PC-3 (cell line): ENCODE results near the gene GATA2. TPM values are rescaled to one million over a fixed set of nuclear protein-coding genes. Genes with fewer than 3 reads are reported as not detected.

Source experiments
- ATAC-seq: fragments of 200-7000 bp; cut with Tn5 transposase; 2 replicates; pipeline ENCODE4 v1.9.1; 2020; ENCODE audit warnings: mild to moderate bottlenecking, moderate library complexity
- BruUV-seq: library from RNA; stranded (reverse); fragments of 400-500 nt; replicated peaks from 2 replicates; lab custom pipeline; 2021; lab: Mats Ljungman, UMichigan
- CTCF ChIA-PET: fragments of 300-600 bp; sonication (Branson Sonifier 250); formaldehyde crosslinking; loops from one replicate; lab custom pipeline; 2022; ENCODE audit warnings: antibody characterized with exemption; lab: Charles Lee
- POLR2A ChIA-PET: fragments of 300-600 bp; sonication (Branson Sonifier 250); formaldehyde crosslinking; loops from one replicate; lab custom pipeline; 2022; ENCODE audit warnings: antibody characterized with exemption; ENCODE audit not compliant: unreplicated experiment; lab: Charles Lee
- DNase-seq: peaks from one replicate; pipeline ENCODE4 v3.0.0-alpha.2; 2015
- H2AFZ ChIP-seq: fragments of 300-600 bp; sonication (generic); 2 replicates; pipeline ENCODE4 v1.6.0; 2016; ENCODE audit warnings: antibody characterized with exemption, low read length
- H3F3A ChIP-seq: fragments of 300-600 bp; sonication (generic); one replicate; pipeline ENCODE4 v1.6.0; 2017; ENCODE audit warnings: antibody characterized with exemption, low read length, control low read depth, mild to moderate bottlenecking; ENCODE audit not compliant: unreplicated experiment
- H3K27ac ChIP-seq: fragments of 300-600 bp; sonication (generic); 2 replicates; pipeline ENCODE4 v1.5.1; 2016; ENCODE audit warnings: mild to moderate bottlenecking, low read length
- H3K27me3 ChIP-seq: fragments of 300-600 bp; sonication (generic); 2 replicates; pipeline ENCODE4 v1.6.1; 2016; ENCODE audit warnings: low read length, mixed read lengths
- H3K36me3 ChIP-seq: fragments of 300-600 bp; sonication (generic); 2 replicates; pipeline ENCODE4 v1.6.1; 2016; ENCODE audit warnings: low read depth, mixed run types, low read length, mixed read lengths
- H3K4me1 ChIP-seq: fragments of 300-600 bp; sonication (generic); 2 replicates; pipeline ENCODE4 v1.5.1; 2016; ENCODE audit warnings: low read length; ENCODE audit not compliant: insufficient read depth
- H3K4me2 ChIP-seq: fragments of 300-600 bp; sonication (generic); 2 replicates; pipeline ENCODE4 v1.6.0; 2016; ENCODE audit warnings: low read length
- H3K4me3 ChIP-seq: fragments of 300-600 bp; sonication (generic); 2 replicates; pipeline ENCODE4 v1.5.1; 2016; ENCODE audit warnings: mild to moderate bottlenecking, low read length, mixed read lengths
- H3K79me2 ChIP-seq: fragments of 300-600 bp; sonication (generic); 2 replicates; pipeline ENCODE4 v1.6.1; 2017; ENCODE audit warnings: low read length, mixed read lengths
- H3K9ac ChIP-seq: fragments of 300-600 bp; sonication (generic); 2 replicates; pipeline ENCODE4 v1.6.0; 2016; ENCODE audit warnings: mild to moderate bottlenecking, low read length
- H3K9me2 ChIP-seq: fragments of 300-600 bp; sonication (generic); replicated peaks from 2 replicates; pipeline ENCODE4 v1.6.1; 2016; ENCODE audit warnings: mixed run types, low read length, mixed read lengths
- H3K9me3 ChIP-seq: fragments of 300-600 bp; sonication (generic); 2 replicates; pipeline ENCODE4 v1.6.1; 2016; ENCODE audit warnings: low read length, mixed read lengths
- H4K20me1 ChIP-seq: fragments of 300-600 bp; sonication (generic); 2 replicates; pipeline ENCODE4 v1.6.1; 2016; ENCODE audit warnings: low read length, mixed read lengths
- EZH2 ChIP-seq: fragments of 300-600 bp; sonication (generic); IDR thresholded peaks from one replicate; pipeline ENCODE4 v1.6.1; 2017; ENCODE audit warnings: antibody characterized with exemption, mild to moderate bottlenecking, low read length; ENCODE audit not compliant: unreplicated experiment
- EZH2phosphoT487 ChIP-seq: fragments of 300-600 bp; sonication (generic); IDR thresholded peaks from 2 replicates; pipeline ENCODE4 v1.6.1; 2018; ENCODE audit warnings: mild to moderate bottlenecking, antibody characterized with exemption, low read length, borderline replicate concordance
- intact Hi-C: fragments of 100-400 bp; cut with micrococcal nuclease; formaldehyde crosslinking; loops from 2 replicates; pipeline ENCODE4 v1.9.0; 2023
- total RNA-seq: library from RNA; depleted of rRNA; stranded (reverse); fragments of >200 nt; gene quantifications from 2 replicates; pipeline ENCODE4 v1.2.3, GENCODE V29; 2014
- TF ChIP-seq, protein P1 (sequence below): fragments of 300-600 bp; sonication (generic); conservative IDR thresholded peaks from 2 replicates; pipeline ENCODE4 v1.5.1; 2017; ENCODE audit warnings: antibody characterized with exemption, low read depth, mild to moderate bottlenecking, low read length

Gene GATA2
- total RNA-seq, 1 experiment from 2014 or later, result 32.4 TPM

- no peaks in the 10 kb centered on the region for H3K36me3 ChIP-seq
- H3K27ac ChIP-seq, result no peak overlapping the region
- no peak overlapping the region for H2AFZ ChIP-seq
- H4K20me1 ChIP-seq, result no peaks in the 10 kb centered on the region
- no peaks in the 10 kb centered on the region for H3K9me3 ChIP-seq
- ChIA-PET POLR2A (no interaction called here), CTCF (no interaction called here)
- no peaks in the 10 kb centered on the region for H3K4me1 ChIP-seq
- no peaks in the 10 kb centered on the region for H3K27me3 ChIP-seq
- H3K9me2 ChIP-seq, result no peaks in the 10 kb centered on the region
- no peak overlapping the region for H3K4me2 ChIP-seq
- H3K79me2 ChIP-seq, result no peaks in the 10 kb centered on the region
- intact Hi-C loops, result no loop called here
- no peaks in the 10 kb centered on the region for H3F3A ChIP-seq
- no peak for DNase-seq
- ATAC-seq, result no peak
- no TSS peak for BruUV-seq
- no peak overlapping the region for H3K4me3 ChIP-seq
- H3K9ac ChIP-seq, result no peak overlapping the region
- no peak for TF ChIP-seq EZH2
- TF ChIP-seq, protein P1, sequence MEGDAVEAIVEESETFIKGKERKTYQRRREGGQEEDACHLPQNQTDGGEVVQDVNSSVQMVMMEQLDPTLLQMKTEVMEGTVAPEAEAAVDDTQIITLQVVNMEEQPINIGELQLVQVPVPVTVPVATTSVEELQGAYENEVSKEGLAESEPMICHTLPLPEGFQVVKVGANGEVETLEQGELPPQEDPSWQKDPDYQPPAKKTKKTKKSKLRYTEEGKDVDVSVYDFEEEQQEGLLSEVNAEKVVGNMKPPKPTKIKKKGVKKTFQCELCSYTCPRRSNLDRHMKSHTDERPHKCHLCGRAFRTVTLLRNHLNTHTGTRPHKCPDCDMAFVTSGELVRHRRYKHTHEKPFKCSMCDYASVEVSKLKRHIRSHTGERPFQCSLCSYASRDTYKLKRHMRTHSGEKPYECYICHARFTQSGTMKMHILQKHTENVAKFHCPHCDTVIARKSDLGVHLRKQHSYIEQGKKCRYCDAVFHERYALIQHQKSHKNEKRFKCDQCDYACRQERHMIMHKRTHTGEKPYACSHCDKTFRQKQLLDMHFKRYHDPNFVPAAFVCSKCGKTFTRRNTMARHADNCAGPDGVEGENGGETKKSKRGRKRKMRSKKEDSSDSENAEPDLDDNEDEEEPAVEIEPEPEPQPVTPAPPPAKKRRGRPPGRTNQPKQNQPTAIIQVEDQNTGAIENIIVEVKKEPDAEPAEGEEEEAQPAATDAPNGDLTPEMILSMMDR, result no peak
- TF ChIP-seq EZH2phosphoT487, result no peak
Observed at GRCh38 chr3:128453501-128454309, 39.3 kb downstream of the GATA2 start.

DNA sequence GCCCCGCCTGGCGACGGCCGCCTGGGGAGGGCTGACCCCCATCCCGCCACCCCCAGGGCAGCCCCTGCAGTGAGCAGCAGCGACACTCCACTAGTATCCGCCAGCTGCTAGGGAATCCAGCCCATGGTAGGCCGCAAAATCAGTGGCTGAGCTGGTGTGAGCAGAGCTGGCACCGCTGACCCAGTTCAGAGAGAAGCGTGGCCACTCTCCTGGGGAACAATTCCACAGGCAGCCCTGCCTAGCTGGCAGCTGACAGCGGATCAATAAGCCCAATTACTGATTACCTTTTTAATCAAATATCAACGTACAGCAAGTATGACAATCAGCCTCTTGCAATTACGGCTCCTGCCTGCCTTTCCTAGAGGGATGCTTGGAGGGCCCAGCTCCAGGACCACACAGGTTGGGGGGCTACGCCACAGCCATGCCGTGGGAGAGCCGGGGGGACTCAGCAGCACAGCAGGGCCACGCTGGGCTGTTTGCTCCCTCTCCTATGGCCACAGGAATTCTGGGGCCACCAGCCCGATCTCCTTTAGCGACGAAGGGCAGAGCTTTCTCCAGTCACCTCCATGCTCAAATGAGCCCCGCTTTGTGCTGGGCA lies 40.2 kb downstream of the GATA2 start:
- no TSS peak for BruUV-seq
- Histone ChIP-seq H3K36me3 (no peaks in the 10 kb centered on the region), H3K9me3 (no peaks in the 10 kb centered on the region), H3K4me2 (no peak overlapping the region), H3K79me2 (no peaks in the 10 kb centered on the region), H3F3A (no peaks in the 10 kb centered on the region), H3K9me2 (no peaks in the 10 kb centered on the region), H3K27me3 (no peaks in the 10 kb centered on the region), H3K4me1 (no peaks in the 10 kb centered on the region), H3K9ac (no peak overlapping the region), H3K27ac (no peak overlapping the region), H3K4me3 (no peak overlapping the region), H4K20me1 (no peaks in the 10 kb centered on the region), H2AFZ (no peak overlapping the region)
- intact Hi-C loops, result no loop called here
- DNase-seq, result no peak
- ChIA-PET CTCF (no interaction called here), POLR2A (no interaction called here)
- TF ChIP-seq, protein P1, result no peak
- TF ChIP-seq EZH2 (no peak), EZH2phosphoT487 (no peak)
- no peak for ATAC-seq

GRCh38 chr3:128452120-128452519 lies 40.9 kb downstream of the GATA2 start:
- Histone ChIP-seq H3K27ac (no peak overlapping the region), H3K4me2 (no peak overlapping the region), H3K4me1 (no peaks in the 10 kb centered on the region), H3K9ac (no peak overlapping the region), H3K4me3 (no peak overlapping the region), H3F3A (no peaks in the 10 kb centered on the region), H4K20me1 (no peaks in the 10 kb centered on the region), H3K27me3 (no peaks in the 10 kb centered on the region), H3K79me2 (no peaks in the 10 kb centered on the region), H3K36me3 (no peaks in the 10 kb centered on the region), H2AFZ (no peak overlapping the region), H3K9me2 (no peaks in the 10 kb centered on the region), H3K9me3 (no peaks in the 10 kb centered on the region)
- ChIA-PET CTCF (no interaction called here), POLR2A (no interaction called here)
- intact Hi-C loops, result no loop called here
- no peak for ATAC-seq
- TF ChIP-seq EZH2, result no peak
- TF ChIP-seq, protein P1, result no peak
- no peak for TF ChIP-seq EZH2phosphoT487
- BruUV-seq, result no TSS peak
- no peak for DNase-seq
